GM12878 (cell line): ENCODE measurements around the gene ERCC1.

Experiments
- RB1 ChIP-seq: fragments of 450-650 bp; formaldehyde crosslinking; IDR thresholded peaks from 2 replicates; pipeline ENCODE4 v1.6.1; 2017; ENCODE audit warnings: mild to moderate bottlenecking, borderline replicate concordance
- TF ChIP-seq, protein P1 (sequence below), 3 experiments: IDR thresholded peaks in 2 of 3; conservative IDR thresholded peaks in 1 of 3; 2 replicates each; pipeline ENCODE4 v1.5.1; 2011; ENCODE audit warnings: low read depth in 3 of 3, low read length in 3 of 3, mild to moderate bottlenecking in 3 of 3, control low read depth in 2 of 3, moderate library complexity in 2 of 3, inconsistent platforms in 1 of 3, mixed read lengths in 1 of 3; ENCODE audit not compliant: control insufficient read depth in 2 of 3, insufficient read depth in 1 of 3; ENCODE audit errors: extremely low read depth in 1 of 3

DNA sequence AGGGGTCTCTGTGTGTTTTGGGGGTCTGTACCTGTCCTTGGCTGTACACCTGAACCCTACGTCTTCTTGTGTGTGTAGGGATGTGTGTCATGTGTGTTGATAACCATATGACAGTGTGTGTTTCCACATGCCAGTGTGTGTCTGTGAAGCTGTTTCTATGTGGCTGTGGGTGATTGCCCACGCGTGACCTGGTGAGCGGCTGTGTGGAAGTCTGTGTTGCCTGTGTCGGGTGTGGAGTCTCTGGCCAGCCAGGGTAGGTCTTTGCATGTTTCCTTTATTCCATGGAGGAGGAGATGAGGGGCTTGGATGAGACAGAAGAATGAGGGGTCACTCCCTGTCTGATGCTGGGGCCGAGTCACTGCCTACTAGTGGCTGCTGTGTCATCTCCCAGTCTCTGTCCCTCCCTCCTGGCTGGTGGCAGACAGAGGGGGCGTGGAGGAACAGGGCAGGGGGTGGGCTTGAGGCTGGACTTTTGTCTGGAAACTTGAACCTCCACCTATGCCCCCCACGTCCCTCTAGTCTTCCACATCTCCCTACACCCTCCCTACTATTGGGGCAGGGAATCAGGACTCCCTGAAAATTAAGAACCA is 41.2 kb upstream of the ERCC1 start:
- no peak for TF ChIP-seq RB1
- TF ChIP-seq, protein P1, sequence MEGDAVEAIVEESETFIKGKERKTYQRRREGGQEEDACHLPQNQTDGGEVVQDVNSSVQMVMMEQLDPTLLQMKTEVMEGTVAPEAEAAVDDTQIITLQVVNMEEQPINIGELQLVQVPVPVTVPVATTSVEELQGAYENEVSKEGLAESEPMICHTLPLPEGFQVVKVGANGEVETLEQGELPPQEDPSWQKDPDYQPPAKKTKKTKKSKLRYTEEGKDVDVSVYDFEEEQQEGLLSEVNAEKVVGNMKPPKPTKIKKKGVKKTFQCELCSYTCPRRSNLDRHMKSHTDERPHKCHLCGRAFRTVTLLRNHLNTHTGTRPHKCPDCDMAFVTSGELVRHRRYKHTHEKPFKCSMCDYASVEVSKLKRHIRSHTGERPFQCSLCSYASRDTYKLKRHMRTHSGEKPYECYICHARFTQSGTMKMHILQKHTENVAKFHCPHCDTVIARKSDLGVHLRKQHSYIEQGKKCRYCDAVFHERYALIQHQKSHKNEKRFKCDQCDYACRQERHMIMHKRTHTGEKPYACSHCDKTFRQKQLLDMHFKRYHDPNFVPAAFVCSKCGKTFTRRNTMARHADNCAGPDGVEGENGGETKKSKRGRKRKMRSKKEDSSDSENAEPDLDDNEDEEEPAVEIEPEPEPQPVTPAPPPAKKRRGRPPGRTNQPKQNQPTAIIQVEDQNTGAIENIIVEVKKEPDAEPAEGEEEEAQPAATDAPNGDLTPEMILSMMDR (IDR thresholded peaks at IDR 0.05 in 2 of 3, conservative IDR thresholded peaks at IDR 0.05 in 1 of 3; ENCODE audit: control insufficient read depth in 2 of 3, extremely low read depth in 1 of 3, insufficient read depth in 1 of 3, low read depth in 3 of 3, low read length in 3 of 3), result peak in 1 of 3 experiments; percentile 10; a peak in 1 of 6 replicates
